Adipocyte (in vitro differentiated cells): Measurements from ENCODE around the gene GABRA4.

ENCODE experiments used
- DNase-seq: peaks from one replicate; pipeline ENCODE4 v3.0.0-alpha.2; 2015; ENCODE audit warnings: low read depth
- H3K27me3 ChIP-seq: replicated peaks from 2 replicates; pipeline ENCODE4 v1.7.0; 2013; ENCODE audit warnings: mild to moderate bottlenecking, low read length, moderate library complexity; ENCODE audit not compliant: control insufficient read depth, insufficient read depth
- H3K36me3 ChIP-seq: 2 replicates; pipeline ENCODE4 v1.7.0; 2013; ENCODE audit warnings: low read length, mild to moderate bottlenecking, moderate library complexity; ENCODE audit not compliant: control insufficient read depth, insufficient read depth, severe bottlenecking
- H3K4me1 ChIP-seq: 2 replicates; pipeline ENCODE4 v1.7.0; 2013; ENCODE audit warnings: mild to moderate bottlenecking, low read length, moderate library complexity; ENCODE audit not compliant: control insufficient read depth, insufficient read depth
- H3K4me3 ChIP-seq: 2 replicates; pipeline ENCODE4 v1.7.0; 2013; ENCODE audit warnings: mild to moderate bottlenecking, low read length, moderate library complexity
- H3K9ac ChIP-seq: 2 replicates; pipeline ENCODE4 v1.7.0; 2013; ENCODE audit warnings: mild to moderate bottlenecking, low read length, moderate library complexity
- H3K9me3 ChIP-seq: 2 replicates; pipeline ENCODE4 v1.7.0; 2013; ENCODE audit warnings: mild to moderate bottlenecking, low read length, moderate library complexity; ENCODE audit not compliant: control insufficient read depth

Gene GABRA4

GRCh38 chr4:46870411-46870810 is 123.0 kb downstream of the GABRA4 start:
- no peak for DNase-seq
- H3K27me3 ChIP-seq: no peaks in the 10 kb centered on the region

More at GRCh38 chr4:46870411-46870810, 123.0 kb downstream of the GABRA4 start:
- Histone ChIP-seq H3K9ac (no peak overlapping the region), H3K4me1 (no peaks in the 10 kb centered on the region), H3K4me3 (no peak overlapping the region), H3K36me3 (no peaks in the 10 kb centered on the region), H3K9me3 (peaks cover 13% of the 10 kb centered on the region)
